Measurements from ENCODE around the gene DEDD.

DEDD gene, protein sequence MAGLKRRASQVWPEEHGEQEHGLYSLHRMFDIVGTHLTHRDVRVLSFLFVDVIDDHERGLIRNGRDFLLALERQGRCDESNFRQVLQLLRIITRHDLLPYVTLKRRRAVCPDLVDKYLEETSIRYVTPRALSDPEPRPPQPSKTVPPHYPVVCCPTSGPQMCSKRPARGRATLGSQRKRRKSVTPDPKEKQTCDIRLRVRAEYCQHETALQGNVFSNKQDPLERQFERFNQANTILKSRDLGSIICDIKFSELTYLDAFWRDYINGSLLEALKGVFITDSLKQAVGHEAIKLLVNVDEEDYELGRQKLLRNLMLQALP

DNA sequence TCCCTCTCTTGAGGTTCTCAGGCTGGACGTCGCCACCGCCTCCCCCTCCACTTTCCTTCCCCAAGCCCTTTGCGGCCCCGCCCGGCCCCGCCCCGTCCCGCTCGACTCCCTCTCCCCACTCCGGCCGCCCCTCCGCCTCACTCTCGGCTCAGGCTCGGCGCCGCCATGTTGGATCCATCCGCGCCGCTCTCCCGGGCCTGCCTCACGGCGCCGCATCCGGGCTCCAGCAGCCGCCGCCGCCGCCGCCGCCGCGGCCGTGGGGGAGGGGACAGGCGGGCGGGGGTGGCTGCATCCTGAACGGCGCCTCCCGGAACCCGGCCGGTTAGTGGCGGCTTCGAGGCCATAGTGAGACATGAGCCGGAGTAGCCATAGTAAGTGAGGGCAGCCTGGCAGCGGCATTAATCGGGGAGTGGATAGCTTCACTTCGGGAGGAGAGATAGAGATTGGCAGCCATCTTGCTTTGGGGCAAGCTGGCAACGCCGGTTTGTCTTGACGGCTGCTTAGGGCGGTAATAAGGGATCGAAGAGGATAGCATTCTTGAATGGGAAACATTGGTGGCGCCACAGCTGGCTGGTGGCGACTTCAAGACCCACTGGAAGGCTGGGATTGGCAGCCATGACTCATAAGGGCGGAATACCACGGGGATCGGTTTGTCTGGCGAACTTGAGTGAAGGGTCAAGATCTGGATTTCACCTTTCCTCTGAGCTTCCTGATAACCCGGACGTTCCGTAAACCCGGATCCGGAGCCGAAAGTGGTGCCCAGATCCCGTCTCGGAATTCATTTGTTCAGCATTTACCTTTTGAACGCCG lies at the start of gene DEDD:
Gene DEDD (minus strand): TSS at position 258 of the 810 bp plus-strand sequence. CDS start 8,205 bp downstream, outside the sequence.
- DNase-seq: peak; percentile 88

DNA sequence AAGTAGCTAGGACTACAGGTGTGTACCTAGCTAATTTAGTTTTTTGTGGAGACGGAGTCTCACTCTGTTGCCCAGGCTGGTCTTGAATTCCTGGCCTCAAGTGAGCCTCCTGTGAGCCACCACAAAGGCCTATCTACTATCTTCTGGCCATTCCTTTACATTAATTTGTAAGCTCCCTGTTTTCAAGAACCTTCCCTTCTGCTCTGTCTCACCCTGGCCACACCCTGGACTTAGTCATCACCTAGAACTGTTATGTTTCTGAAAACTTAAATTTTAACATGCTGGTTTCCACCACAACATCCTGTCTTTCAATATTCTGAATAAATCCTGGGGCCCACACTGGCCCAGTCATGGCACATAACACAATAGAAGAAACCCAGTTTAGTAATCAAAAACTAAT lies 49.7 kb upstream of the DEDD start:
- DNase-seq: no peak

DNA sequence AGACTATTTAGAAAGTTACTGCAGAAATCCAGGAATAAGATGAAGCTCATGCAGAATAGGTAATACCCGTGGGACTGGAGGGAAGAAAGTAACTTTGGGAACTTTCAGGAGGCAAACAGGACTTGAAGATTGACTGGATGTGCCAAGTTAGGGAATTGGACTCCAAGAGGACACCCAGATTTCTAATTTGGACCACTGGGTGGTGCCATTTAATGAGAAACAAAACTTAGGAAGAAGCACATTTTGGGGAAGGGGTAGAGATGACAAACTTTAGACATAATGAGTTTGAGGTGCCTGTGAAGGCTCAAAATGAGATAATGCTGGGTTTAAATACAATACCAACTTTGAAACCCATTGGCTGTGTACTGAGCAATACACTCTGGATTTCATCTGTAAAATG lies 48.2 kb upstream of the DEDD start:
- no peak for DNase-seq

DNA sequence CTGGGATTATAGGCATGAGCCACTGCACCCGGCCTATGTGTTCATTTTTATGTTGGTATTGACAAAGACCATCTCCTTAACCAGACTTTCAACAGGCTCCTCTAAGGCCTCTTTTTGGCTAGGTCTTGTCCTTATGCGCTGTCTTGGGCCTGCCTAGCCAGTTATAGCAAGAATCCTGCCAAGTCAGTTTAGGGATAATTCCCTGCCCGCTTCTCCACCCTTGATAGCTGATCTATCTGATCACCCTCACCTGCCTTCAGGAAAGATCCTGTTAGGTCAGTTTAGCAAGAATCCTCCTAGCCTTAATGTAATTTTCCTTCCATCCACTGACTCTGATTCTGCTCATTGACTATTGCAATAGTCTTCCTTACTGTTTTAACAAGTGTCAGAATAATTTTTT lies 47.2 kb upstream of the DEDD start:
- DNase-seq: no peak

DNA sequence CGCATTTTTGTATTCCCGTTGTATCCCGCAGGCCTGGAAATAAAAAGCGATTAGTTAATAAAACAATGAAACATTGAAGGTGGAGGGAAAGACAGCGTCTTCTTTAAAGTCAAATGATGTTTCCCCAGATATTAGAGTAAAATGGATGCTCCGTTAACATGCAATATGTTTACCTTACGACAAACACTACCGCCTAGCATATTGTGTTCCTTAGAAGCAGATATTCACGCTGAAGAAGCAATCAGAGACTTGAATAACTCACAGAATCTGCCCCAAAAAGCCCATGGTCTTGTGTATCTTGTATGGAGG lies 45.4 kb upstream of the DEDD start:
- peak; percentile 76 for DNase-seq

DNA sequence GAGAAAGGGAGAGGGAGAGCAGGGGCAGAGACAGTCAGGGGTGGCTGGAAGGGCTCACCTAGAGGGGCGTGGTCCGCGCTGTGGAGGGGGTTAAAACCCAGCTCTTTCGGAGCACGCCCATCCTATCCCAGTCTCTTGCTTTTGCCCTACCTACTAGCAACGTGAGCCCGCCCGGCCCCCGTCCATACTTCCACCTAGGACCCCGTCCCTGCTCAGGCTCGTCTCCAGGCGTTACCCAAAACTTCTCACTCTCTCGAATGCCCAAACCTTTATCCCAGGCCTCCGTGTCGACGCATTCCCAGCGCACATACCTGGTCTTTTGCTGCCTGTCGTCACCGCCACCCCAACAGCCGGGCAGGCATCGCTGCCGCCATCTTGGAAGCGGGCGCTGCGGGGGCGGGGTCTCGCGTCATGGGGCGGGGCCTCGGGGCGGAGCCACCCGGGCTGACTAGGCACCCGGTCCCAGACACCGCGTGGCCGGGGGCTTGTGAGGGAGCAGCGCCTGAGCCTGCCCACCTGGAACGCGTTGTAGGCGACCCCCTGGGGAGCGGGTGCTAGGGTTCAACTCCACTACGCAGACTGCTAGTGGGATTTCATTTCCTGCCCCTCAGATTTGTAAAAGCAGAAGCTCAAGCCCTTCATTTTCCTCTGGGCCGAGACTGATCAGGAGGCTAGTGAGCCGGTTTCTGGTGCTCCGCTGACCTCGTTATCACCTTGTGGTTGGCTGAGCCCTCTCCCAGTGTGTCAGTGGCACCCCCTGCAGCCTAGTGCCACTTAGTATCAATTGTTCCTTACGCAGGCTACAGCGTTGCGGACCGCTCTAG lies 44.9 kb upstream of the DEDD start, which contains the start of gene B4GALT3:
Gene B4GALT3 (minus strand): TSS at position 396 of the 824 bp plus-strand sequence. CDS start 1,447 bp downstream, outside the sequence.
- peak; percentile 76 for DNase-seq

DNA sequence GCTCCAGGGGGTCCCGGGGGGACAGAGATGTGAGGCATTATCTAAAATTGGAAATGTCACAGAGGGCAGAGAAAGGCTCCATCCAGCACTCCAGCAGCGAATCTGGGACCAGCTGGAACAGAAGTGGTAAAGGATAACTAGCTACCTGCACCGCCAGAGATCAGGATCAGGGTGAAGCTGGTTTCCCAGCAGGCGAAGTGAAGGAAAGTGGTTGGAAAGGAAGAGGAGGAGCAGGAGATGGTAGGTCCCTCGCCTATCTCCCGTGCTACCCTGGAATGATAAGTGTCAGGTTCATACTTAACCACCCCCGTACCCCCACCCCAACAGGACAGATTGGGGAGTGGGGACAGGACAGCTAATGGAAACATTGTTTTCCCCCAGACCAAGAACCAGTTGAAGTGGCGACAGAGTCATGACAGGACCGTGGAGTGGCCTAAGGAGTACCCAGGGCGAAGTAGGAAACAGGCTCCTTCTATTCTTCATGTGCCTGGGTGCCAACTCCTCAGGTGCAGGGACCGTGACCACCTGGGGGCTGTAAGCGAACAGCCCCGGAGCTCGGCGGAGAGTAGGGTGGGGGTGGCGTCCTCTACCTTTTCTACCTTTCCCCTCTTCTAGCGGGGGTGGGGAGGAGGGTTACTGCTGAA lies 44.1 kb upstream of the DEDD start:
- DNase-seq: no peak

DNA sequence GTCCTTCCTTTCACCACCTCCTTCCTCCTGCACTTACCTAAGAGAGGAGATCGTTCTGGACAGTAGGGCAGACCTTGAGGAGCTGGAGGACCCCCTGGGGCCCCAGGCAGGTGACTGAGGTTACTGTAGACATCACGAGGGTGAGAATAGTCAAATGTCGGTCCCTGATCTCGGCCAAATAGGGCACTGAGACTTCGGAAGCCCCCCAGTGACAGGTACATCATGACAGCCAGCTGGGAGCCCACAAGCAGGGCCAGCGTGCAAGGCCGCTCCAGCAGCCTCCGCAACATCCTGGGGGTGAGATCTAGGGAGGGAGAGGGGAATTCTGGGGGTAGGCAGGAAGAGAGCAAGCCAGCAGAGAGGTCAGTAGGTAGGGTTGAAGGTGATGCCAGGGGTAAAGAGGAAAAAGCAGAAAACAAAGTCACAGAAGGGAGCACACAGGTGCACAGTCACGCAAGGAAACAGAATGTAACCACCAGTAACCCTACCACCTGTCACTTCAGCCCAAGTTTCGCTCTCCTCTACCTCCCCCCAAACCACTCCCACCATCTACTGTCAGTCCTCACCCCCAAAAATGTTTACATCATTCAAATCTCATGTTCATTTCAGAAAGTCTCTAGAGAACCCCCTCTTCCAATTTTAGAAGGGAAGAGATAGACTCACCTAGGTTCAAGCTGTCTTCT lies 43.4 kb upstream of the DEDD start:
- no peak for DNase-seq

DNA sequence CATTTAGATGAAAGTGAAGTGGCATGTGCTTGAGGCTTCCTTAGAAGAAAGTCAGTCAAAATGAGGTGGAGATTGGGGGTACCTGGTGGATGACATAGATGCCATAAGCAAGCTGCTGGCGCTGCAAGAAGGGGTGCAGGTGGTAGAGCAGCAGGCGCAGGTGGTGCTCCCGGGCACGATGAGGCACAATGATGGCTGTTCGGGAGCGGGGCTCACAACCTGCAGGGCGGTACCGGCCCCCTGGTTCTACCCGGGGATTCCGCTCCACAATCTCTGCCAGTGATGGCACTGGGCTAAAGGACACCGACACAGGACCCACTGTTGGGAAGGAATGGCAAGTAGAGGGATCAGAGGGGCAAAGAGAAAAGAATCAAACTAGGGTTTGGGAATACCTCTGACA lies 42.4 kb upstream of the DEDD start:
- DNase-seq: no peak

DNA sequence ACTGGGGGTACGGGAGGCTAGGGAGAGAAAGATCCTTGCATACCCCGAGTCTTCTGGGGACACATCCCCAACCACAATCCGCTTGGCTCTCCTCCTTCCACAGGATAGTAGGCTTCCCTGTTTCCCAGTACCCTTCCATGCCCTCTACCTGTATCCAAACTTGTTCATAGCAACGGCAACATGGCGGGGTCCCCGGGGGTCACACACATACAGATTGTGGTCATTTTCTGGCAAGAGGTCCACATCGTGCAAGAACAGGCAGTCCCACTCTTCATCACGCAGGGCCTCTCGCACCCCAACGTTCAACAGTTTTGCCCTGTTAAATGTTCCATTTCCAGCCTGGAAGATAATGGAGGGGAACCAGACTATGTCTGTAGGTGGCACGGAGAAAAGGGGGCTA lies 41.2 kb upstream of the DEDD start:
- DNase-seq: no peak

DNA sequence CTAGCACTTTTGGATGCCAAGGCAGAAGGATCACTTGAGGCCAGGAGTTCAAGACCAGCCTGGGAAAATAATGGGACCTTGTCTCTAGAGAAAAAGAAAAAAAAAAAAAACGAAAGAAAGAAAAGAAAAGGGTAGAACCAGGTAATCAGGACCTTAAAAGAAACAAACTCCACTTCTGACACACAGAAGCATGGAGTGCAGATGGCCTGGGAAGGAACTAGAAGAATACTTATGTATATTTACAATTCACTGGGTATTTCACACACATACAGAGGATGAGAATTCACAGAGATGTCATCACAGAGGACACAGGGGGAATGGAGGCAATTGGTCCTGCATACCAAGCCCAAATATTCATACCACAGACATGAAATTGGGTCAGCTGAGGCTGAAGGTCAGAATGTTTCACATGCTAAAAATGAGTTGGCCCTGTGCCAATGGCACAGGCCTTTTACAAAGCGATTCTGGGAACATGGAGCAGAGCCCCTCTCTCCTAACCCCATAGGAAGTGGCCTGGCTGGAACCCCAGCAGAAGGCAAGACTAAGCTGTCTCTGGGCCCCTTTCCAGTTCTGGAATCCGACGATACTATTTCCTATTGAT lies 40.4 kb upstream of the DEDD start:
- no peak for DNase-seq

DNA sequence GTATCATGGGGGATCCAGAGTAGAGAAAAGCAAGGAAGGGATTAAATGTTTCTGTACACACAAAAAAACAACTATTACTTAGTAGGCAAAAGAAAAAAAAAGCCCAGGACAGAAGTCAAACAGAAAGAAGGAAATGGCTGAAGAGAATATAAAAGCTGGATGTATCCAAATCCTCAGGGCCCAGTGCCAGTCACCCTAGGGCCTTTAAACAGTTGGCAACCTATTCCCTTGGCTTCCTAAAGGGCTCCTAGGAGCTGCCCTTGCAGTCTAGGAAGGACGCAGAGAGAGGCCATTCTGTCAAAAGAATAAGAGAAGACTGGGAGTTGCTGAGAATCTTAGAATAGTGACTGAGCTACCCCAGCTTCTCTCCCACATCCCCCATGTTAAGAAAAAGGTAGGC lies 39.9 kb upstream of the DEDD start:
- no peak for DNase-seq

DNA sequence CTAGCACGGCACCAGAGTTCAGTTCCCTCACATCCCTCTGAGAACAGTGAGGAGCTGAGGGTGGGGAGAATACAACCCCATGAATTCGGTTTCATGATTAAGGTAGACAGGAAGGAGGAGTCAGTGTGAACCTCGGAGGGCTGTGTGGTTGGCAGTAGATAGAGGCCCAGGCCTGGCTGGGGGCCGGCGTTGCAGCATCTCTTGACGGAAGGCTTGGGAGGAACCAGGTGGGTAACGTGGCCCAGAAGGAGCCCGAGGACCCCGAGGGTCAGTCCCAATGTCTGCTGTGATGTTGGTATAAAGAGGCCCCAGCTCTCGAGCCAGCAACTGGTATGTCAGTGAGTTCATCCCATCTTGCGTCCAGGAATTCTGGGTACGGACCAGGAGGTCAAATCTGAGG lies 39.2 kb upstream of the DEDD start:
- no peak for DNase-seq

DNA sequence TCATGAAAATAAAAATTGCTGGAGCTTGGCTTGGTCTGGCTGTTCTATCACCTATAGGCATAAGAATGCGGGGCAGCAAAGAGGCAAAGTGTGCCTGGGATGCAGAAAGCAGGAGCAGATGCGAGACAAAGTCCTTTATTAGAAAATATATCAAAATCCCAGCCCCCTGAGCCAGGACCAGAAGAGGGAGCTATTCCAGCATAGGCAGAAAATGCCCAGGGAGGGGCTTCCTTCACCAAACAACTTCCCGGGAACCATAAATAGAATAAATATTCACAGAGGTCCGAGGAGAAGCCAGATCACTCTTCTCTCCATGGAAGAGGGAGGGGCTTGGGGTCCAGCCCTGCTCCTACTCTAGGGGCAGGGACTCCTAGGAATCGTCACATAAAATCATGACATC lies 38.7 kb upstream of the DEDD start:
- DNase-seq: no peak

DNA sequence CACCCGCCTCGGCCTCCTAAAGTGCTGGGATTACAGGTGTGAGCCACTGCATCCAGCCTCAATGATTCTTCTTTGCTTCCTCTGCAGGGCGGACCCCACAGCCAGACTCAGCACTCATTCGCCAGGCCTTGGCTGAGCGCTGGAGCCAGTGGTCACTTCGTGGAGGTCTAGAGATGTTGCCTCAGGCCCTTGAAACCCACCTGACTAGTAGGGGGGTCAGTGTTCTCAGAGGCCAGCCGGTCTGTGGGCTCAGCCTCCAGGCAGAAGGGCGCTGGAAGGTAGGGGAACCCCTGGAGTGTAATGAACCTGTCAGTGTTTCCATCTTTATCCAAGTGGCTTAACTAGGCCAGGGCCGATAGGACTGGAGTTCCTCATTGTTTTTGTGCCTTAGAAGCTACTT lies 36.4 kb upstream of the DEDD start:
- DNase-seq: no peak

DNA sequence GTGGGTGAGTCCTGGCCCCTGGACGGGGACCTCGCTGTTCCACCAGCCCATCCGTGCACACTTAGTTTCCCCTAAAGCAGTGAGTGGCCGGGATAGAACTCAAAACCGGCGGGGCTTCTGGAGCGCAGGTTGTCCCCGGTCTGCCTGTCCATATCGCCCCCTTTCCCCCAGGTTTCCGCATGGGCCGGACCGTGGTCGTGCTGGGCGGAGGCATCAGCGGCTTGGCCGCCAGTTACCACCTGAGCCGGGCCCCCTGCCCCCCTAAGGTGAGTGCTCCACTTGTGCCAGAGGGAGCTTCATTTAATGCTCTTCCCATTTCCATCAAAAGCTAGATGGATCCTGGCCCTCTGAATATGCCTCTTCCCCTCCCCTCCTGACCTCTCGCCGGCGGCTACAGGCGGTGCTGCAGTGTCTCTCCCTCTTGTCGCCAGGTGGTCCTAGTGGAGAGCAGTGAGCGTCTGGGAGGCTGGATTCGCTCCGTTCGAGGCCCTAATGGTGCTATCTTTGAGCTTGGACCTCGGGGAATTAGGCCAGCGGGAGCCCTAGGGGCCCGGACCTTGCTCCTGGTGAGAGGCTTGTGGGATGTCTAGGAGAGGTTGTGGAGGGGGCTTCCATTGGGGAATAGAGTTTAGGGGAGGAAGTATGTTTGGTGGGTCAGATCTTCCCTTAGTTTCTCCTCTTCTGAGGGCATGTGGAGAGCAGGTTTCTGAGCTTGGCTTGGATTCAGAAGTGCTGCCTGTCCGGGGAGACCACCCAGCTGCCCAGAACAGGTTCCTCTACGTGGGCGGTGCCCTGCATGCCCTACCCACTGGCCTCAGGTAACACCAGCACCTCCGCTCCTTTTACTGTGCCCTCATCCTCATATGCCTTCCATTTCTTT lies 34.4 kb upstream of the DEDD start:
- no peak for DNase-seq

DNA sequence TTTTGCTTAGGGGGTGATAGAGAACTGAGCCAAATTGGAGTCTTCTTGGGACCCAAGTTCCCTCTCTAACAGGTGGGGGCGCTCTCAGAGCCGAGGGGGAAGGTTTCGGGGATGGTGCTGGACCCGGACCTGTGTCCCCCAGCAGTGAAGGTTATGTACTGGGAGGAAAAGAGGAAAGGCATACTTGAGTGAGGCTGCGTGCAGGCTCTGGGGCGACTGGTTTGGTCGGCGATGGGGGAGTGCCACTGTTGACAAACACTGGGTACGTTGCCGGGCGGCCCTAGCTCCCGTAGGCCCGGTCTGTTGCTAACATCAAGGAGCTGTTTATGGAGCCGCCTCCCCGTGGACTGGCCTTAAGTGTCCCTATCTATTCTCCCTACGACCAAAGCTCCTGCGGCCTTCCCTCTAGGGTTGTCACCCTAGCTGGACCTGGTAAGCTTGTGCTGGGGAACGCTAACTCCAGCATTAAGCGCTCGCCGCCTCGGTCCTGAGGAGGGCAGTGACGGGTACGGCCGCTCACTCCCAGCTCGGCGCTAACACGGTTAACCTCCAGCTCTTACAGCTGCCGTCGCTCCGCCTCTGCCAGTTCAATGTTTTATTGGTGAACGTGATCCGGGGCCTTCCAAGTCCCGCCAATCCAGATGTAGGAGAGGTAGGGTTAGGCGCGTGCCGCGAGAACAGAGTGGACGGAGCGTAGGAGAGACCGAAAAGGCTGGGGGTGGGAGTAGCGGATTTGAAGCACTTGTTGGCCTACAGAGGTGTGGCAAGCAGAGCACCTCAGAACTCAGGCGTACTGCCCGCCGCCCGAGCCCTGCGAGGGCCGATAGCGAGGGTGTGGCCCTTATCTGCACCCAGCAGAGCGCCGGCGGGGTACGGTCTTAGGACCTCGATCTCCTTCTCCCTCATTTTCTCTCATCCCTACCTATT lies 33.5 kb upstream of the DEDD start, which contains the start of gene PPOX:
Gene PPOX (plus strand): TSS at position 685 of the 927 bp plus-strand sequence. CDS start 422 bp downstream, outside the sequence.
- peak; percentile 89 for DNase-seq

DNA sequence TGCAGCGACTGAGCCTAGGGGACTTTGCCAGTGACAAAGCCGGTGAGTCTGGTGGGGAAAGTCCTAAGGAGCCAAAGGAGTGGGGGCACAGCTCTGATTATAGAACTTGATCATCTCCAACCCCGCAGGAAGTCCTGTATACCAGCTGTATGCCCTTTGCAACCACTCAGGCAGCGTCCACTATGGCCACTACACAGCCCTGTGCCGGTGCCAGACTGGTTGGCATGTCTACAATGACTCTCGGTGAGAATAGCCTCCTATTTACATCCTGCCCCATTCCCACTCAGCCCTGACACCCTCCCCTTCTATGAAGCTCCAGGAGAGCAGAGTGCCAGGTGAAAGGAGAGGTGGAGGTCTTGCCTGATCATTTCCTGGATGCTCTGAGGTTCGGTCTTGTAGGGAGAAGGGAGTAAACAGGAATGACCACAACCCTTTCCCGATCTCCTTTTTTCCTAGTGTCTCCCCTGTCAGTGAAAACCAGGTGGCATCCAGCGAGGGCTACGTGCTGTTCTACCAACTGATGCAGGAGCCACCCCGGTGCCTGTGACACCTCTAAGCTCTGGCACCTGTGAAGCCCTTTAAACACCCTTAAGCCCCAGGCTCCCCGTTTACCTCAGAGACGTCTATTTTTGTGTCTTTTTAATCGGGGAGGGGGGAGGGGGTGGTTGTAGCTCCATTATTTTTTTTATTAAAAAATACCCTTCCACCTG lies 32.6 kb upstream of the DEDD start:
- DNase-seq: no peak

DNA sequence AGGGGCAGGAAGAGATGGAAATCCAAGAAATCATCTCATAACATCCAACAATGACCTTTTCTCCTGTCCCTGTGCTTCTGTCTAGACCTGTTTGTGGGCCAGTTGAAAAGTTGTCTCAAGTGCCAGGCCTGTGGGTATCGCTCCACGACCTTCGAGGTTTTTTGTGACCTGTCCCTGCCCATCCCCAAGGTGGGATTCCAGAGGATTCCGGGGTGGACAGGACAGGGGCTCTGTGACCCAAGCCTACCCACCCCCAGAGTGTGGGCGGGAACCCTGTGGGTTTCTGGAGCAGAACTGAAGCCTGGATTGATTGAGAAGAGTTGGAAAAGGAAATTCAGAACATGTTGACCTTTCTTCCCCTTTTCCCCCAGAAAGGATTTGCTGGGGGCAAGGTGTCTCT lies 31.3 kb upstream of the DEDD start:
- DNase-seq: no peak
